Retinal pigment epithelial cell (primary cell): ENCODE results near the gene ABCC11.

Source experiments
- DNase-seq: peaks from one replicate; pipeline ENCODE4 v3.0.0-alpha.2; 2010; ENCODE audit warnings: low read depth
- H3K4me3 ChIP-seq: 2 replicates; pipeline ENCODE4 v1.5.1; 2011; ENCODE audit warnings: mild to moderate bottlenecking, low read length, control low read depth, moderate library complexity
- CTCF ChIP-seq: conservative IDR thresholded peaks from 2 replicates; pipeline ENCODE4 v1.5.1; 2011; ENCODE audit warnings: low read depth, low read length, control low read depth, inconsistent platforms

The ABCC11 gene

DNA sequence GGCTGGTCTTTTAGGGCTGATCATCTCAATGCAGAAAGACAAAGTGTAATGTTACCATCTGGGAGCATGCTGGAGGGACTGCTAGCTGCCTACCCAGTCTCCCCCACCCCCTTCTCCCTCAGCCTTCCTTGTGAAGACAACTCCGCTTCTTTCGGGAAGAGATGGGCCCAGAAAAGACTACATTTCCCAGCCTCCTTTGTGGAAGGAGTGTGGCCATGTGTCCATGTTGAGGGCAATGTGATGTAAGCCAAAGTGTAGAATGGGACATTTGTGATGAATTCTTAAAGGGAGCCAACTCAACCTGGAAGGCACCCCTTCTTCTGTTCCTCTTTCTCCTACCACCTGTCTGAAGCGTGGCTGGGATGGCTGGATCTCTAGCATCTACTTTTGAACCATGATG lies 107.8 kb downstream of the ABCC11 start:
- no peak for TF ChIP-seq CTCF
- DNase-seq, result no peak
- H3K4me3 ChIP-seq, result no peak overlapping the region

- H3K4me3 ChIP-seq, result no peak overlapping the region
- no peak for DNase-seq
- no peak for TF ChIP-seq CTCF
These were observed 108.8 kb downstream of the ABCC11 start for GRCh38 chr16:48138543-48138942.

DNA sequence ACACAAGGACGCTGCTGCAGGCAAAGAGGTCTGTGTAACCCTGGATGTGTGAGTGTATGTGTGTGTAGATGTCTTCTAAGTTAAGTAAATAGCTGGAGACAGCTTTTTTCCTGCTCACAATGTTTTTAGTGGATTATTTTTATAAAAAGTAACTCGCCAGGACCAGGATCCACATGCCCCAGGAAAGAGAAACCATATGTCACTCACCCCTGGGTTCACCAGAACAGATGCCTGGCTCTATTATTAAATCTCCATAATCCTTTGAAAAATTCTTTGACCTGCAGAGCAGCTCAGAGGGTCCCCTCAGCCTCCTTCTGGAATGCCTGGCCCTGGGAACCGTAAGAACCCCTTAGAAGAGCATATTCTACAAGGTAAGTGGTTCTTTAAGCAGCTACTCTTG lies 109.5 kb downstream of the ABCC11 start:
- H3K4me3 ChIP-seq, result no peak overlapping the region
- no peak for TF ChIP-seq CTCF
- no peak for DNase-seq

DNA sequence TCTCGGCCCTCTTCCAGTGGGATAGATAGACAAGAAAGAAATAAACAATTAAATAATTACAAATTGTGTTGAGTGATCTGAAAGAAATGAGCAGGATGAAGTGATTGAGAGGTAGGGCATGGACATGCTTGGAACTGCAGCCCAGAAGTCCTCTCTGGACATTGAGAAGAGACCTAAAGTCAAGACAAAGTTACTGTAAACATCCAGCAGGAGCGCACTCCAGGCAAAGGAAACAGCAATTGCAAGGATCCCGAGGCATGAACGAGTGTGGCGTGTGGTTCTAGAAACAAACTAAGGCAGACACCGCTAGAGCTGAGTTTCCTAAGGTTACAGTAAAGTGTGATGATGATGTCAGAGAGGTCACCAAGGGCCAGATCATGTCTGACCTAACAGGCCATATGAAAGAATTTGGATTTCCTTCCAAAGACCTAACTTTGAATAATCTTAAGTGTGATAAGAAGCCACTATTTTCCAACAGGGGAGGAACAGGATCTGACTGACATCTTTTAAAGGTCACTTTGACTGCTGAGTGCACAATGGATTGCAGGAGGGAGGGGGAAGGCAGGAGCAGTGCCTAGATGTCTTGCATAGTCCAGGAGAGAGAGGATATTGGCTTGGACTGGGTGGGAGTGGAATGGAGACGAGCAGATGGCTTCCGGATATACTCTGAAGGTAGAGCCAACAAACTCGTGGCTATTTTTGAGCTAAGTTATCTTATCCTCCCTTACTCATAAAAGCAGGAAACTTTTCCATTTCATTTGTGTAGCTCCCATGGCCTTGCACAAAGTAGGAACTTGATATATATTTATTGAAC lies 110.6 kb downstream of the ABCC11 start:
- TF ChIP-seq CTCF, result no peak
- no peak for DNase-seq
- H3K4me3 ChIP-seq, result no peak overlapping the region

GRCh38 chr16:48133455-48134211 lies 113.7 kb downstream of the ABCC11 start:
- DNase-seq, result no peak
- no peak overlapping the region for H3K4me3 ChIP-seq
- TF ChIP-seq CTCF, result no peak

- DNase-seq, result no peak
- H3K4me3 ChIP-seq, result no peak overlapping the region
These were observed 114.6 kb downstream of the ABCC11 start for GRCh38 chr16:48132696-48133095.

More at GRCh38 chr16:48132696-48133095, 114.6 kb downstream of the ABCC11 start:
- no peak for TF ChIP-seq CTCF
